Medulla oblongata (tissue), 1 donor: ENCODE data around the gene HENMT1.
"Not testable (repeated sequence)": the region's sequence is repeated elsewhere in the genome, so short reads cannot be mapped to it uniquely, and the experiment has no call there.

ENCODE experiments used
- DNase-seq: peaks from one replicate; pipeline ENCODE4 v3.0.0-alpha.2; 2015; ENCODE audit errors: extremely low spot score

HENMT1 gene

DNA sequence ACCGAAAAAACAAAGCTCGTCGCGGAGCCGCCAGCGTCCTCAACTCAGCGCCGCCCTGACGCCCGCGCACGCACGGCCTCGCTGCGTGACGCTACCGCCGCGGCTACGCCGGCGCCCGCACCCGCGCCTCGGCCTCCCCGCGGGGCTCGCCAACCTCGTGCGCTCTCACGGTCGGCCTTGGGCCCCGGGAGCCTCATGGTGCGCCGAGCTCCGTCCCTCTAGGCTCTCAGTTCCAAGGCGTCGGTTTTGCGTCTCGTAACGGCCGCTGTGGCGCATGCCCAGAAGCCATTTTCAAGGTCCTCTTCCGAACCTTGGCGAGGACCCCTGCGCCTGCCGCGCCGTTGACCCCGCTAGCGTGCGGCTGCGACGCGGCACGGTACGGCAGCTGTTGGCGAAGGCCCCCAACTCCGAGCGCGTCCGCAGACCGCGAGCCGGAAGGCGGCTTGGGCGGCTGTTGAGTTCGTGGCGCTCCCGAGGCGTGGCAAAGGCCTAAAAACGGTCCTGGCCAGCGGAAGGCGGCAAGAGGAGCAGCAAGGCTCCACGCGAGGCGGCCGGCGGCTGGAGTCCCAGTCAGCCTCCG lies at the start of gene HENMT1:
TSS of gene HENMT1 (minus strand) at position 64 of the 580 bp plus-strand sequence. CDS start 1,209 bp downstream, outside the sequence.
- DNase-seq: peak; percentile 50

DNA sequence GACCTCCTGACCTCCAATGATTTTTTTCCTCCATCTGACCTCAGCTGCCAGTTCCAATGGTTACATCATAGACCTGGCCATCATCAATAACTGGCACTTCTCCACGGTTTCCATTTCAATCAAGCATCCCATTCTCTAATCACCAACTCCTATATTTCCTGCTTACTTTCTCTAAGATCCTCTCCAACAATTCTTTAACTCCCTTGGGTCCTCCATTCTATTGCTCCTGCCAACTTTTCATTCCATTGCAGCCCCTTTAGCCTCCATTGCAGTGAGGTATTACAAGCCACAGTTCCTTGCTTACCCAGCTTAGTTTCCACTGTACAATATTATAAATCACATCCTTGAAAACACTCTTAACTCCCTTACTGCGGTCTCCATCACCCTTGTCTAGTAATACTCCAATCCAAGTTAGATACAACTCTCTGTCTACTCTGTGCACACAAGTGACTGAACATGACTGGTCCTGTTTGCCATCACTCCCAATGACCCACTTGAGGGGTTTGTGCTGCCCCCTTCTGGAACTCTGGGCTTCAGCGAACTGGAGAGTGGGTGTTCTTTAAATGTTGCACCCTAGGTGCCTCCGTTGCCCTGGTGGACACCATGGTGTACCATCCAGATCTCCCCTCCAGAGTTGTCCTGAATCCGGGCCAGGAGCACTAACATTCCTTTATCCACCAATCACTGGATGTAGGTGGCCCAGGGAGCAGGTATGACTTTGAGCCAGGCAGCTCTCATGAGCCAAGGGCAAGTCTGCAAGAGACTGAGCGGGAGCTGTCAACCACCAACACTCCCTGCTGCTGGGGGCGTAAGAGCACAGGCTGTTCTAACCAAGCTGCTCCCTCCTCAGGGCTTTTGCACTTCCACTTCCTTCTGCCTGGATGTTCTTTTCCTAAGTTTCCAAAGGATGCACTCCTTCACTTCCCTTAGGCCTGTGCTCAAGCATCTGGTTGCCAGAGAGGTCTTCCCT lies 48.1 kb upstream of the HENMT1 start:
- DNase-seq: no peak

DNA sequence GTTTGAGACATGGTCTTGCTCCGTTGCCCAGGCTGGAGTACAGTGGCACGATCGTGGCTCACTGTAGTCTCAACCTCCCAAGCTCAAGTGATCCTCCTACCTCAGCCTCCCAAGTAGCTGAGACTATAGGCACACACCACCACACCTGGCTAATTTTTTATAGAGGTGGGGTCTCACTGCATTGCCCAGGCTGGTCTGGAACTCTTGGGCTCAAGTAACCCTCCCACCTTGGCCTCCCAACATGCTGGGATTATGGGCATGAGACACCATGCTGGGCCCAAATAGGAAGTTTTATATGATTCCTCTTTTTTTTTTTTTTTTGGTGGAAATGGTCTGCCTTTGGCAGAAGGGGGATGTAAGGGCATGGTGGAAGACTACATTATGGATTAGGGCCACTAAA lies 45.8 kb upstream of the HENMT1 start:
- DNase-seq: no peak

DNA sequence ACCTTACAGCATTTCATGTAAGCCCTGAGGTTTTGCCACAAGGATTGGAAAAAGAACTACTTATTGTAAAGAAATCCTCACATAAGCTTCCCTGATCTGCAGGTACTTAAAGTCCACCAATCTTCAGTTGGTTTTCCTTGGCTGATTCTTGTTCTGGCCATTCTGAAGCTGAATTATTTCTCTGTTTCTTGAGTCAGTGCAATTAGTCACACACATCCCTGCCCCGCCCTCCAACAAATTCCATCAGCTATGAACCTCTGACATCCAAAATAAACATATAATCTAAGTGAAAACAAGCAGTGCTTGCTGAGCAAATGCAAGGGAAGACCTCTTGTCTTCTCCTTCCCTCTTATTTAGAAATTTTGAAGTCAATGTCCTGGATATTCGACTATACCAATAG lies 43.6 kb upstream of the HENMT1 start:
- no peak for DNase-seq

DNA sequence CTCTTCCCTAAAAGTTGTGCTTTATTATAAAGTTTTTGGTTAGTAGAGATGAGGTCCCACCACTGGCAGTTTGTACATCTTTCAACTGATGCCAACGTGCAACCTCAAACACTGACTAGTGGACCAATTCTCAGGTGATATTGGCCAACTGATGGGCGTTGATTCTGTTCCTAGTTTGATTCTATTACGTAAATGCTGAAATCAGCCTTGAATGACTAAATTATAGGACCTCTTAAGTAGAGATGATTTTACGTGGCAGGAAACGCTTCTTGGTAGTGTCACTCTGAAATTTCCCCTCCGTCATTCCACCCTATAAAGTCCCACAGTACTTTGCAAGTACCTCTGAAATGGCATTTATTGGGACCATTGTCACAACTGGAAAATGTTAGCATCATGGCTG lies 43.0 kb upstream of the HENMT1 start:
- DNase-seq: no peak

DNA sequence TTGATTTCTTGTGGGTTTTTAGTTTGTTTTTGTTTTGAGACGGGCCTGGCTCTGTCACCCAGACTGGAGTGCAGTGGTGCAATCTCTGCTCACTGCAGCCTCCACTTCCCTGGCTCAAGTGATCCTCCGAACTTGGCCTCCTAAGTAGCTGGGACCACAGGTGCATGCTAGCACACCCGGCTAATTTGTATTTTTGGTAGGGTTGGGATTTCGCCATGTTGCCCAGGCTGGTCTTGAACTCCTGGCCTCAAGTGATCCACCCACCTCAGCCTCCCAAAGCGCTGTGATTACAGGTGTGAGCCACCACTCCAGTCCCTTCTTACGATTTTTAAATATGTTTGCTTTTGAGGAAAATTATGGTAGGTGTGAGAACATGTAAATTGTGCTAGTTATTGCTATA lies 41.2 kb upstream of the HENMT1 start:
- not testable (repeated sequence) for DNase-seq

DNA sequence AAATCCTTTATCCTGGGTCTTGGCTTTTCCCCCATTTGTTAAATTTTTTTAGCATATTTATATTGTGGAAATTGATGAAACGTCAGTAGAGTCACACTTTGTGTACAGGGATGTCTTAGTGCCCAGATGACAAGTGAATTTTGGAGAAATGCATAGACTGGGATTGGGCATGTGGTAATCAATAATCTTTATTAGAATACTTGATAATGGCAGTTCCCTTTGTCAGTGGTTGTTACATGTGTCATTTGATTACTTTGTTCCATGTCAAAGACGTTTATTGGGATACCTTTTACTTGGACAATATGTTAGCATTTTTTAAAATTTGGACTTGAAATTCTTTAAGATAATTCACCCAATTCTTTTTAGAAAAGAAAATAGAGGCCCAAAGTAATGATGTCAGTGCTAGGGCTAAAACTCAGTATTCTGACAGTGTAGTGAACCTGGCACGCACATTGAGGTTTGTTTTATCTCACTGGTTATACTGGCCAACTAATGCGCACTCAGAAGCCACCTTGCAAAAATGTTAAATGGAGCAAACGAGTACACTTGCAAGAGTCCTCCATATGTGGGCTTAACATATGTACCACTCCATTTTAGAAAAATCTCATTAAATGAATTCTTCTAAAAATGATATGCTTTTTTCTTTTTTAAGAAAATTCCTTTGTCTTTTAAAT lies 40.4 kb upstream of the HENMT1 start:
- DNase-seq: no peak

DNA sequence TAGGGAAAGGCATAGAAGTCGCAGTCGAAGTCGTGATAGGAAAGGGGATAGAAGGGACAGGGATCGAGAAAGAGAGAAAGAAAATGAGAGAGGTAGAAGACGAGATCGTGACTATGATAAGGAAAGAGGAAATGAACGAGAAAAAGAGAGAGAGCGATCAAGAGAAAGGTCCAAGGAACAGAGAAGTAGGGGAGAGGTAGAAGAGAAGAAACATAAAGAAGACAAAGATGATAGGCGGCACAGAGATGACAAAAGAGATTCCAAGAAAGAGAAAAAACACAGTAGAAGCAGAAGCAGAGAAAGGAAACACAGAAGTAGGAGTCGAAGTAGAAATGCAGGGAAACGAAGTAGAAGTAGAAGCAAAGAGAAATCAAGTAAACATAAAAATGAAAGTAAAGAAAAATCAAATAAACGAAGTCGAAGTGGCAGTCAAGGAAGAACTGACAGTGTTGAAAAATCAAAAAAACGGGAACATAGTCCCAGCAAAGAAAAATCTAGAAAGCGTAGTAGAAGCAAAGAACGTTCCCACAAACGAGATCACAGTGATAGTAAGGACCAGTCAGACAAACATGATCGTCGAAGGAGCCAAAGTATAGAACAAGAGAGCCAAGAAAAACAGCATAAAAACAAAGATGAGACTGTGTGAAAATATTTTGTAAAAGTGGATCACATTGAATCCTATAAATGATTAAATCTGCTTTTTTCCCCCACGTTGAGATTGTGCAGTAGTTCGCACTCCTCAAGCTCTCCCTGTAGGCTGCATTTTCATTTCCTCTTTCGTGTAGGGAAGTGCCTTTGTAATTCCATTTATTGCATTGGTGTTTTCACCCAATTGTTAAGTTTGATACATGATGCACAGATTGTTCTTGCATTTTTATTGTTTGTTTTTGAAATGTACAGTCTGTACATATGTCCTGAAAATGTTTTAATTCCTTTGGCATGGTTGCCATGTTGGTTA lies 38.8 kb upstream of the HENMT1 start:
- no peak for DNase-seq

DNA sequence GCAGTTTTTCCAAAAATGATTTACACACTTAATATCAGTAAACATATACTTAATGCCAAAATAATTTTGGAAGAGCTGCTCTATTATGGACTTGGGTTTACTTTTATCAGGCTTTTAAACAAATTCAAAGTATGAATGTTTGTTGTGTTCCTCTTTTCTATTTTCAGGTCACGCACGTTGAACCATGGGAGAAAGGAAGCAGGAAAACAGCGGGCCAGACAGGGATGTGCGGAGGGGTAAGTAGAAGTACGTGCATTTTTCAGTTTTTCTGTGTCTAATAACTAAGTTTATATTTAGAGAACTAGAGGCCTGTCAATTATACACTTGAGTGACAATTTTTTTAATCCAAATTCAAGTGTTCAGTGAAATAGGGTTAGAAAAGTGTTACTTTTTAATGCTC lies 34.6 kb upstream of the HENMT1 start:
- DNase-seq: peak; percentile 68

DNA sequence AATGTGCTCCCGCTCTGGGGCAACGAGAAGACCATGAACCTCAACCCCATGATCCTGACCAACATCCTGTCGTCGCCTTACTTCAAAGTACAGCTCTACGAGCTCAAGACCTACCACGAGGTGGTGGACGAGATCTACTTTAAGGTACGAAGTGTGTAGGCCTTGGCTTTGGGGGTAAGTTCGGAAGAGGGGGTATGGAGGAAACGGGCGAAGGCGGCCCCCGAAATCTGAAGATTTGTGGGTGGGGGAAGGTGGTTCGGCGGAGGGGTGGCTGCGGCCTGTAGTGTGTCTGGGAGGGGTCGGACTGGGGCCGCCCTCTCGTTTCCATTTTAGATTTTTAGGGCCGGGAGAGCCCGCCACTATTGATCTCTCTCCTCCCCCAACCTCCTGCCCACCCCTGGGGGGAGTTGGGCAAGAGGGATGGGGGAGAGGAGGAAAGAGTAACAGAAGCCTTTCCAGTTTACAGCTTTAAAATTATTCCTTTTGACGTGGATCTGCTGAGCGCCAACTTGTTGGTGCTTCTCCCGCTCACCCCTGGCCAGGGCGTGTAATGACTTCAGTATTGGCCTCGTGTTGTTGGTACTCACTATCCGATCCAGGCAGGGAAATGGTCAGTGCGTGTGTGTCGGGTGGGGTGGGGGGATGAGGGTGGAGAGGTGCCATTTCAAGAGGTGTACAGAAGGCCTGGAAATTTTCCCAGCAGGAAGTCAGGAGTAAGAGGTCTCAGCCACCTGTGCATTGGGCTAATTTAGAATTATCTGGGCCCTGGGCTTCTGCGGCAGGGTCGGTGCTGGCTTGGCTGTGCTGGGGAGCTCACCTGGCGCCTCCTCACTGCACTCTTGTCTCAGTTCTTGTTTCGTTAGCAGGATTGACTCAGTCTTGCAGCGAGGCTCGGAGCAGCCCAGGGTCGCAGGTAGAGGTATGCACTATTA lies 32.1 kb upstream of the HENMT1 start:
- peak; percentile 80 for DNase-seq

DNA sequence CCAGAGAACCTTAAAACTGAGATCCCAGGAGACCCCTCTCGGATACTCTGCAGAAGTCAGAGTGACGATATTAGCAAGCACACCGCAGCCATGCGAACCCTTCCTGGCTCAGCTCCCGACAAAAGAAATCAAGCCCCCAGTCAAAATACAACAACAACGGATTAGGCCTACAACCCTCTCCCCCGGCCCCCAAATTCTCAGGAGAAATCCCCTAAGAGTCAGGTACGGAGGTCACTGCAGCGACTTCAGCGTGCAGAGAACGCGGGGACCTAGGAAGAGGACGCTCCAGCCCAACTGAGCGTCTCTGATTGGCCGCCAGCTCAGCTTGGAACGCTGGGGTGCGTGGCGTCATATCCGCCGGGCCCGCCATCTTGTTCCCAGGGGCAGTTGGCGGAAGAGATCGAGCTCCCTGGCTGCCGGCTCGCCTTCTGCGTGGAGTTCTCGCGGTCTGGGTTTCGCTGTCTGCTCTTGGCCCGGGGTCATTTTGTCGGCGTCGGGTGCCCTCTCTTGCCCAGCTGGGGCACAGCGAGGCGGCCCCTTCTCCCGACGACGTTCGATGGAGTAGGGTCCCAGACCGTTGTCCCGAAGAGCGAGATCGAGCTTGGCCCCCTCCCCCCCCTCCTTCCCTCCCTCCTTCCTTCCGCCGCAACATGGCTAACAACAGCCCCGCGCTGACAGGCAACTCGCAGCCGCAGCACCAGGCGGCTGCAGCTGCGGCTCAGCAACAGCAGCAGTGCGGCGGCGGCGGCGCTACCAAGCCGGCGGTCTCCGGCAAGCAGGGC lies 31.2 kb upstream of the HENMT1 start, which contains the start of gene PRPF38B:
TSS of gene PRPF38B (plus strand) at position 369 of the 782 bp plus-strand sequence. CDS start at position 651, 282 bp downstream.
- DNase-seq: peak; percentile 96

DNA sequence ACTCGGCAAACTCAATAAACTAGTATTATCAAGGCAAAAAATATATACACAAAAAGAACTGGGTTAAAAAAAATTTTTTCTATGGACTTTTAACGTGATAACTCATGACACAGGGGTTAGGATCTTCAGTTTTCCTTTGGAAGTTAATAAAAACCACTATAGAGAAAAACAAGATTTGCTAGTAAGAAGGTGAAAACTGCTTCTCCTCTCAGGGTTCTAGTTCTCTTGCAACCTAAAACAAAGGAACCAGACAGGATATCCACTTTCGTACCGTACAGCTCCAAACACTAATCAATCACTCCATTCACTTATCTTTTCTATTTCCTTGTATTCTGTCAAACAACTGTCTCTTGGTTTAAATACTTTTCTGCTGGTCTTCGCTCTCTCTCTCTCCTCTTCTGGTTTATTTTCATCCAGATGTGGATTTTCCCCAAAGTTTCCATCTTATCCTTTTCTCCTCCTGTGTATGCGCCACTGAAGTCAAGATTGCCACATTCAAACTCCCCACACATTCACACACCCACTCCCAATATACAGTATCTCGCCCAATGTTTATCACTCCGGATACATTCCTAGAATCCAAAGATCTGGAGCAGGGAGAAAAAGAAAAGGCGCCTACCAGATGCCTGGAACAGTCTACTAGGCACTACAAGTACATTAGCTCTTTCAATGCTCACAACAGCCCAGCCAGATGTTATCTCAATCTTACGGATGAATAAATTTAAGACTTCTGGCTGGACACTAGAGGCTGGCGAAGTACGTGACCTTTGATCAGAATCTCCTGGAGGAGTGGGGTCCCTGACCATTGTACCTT lies 30.4 kb upstream of the HENMT1 start:
- no peak for DNase-seq

DNA sequence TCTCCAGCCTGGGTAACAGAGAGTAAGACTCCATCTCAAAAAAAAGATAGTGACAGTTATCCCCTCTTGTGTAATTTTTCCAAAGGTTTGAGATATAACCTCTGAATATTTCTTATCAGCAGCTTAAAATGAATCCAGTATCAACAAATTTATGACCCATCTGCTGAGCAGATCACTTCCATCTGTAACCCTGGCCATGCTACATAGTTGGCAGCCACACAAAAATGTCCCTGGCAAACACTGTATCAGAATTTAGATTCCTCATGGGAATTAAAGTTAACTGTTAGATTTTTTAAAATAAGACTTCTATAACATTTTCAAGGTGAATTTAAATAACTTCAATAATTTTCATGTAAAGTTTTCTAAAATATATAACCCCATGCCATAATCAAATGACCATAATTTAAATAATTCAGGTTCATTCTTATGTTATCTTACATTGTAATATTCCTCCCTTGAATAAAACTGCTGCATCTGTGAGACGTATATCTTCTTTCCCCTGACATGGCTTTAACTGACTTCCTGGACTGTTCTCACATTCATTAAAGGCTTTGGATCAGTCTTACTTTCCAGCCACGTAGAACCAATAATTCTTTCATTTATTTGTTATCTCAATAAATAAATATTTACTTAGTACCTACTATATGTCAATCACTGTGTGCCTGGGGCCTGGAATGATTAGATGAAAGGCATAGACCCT lies 25.9 kb upstream of the HENMT1 start:
- DNase-seq: no peak

DNA sequence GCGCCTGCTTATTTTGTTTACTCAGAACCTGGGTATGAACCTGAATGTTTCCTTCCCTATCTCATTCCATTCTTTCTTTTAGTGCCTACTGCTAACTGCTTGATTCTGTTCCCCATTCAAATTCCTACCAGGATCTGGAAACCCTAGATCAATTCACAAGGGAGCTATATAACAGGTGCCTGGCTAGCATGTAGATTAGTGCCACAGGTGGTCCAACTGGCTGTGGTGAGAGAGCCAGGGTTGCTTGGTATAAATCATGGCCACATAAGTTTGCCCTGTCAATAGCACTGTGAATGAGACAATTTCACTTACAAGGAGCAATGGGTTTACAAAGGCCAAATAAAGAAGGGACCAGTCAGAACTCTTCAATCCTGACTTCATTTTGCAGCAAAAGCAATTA lies 24.6 kb upstream of the HENMT1 start:
- DNase-seq: no peak

DNA sequence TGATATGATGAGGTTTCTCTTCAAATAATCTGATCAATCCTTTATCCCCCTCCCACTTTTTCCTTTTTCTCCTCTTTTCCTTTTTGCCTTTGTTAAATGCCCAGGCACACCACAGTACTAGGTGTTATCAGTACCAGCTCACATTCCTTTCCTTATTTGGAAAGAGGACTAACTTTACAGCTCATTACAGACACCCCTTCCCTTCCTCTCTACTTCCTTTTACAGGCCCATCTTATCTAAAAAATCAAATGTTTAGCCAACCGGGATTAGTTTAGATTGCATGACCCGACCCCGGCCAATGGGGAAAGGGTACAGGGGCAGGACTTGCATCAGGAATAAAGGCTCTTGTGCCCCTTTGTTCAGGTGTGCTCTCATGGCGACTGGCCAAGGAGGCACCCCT lies 20.8 kb upstream of the HENMT1 start:
- DNase-seq: not testable (repeated sequence)

DNA sequence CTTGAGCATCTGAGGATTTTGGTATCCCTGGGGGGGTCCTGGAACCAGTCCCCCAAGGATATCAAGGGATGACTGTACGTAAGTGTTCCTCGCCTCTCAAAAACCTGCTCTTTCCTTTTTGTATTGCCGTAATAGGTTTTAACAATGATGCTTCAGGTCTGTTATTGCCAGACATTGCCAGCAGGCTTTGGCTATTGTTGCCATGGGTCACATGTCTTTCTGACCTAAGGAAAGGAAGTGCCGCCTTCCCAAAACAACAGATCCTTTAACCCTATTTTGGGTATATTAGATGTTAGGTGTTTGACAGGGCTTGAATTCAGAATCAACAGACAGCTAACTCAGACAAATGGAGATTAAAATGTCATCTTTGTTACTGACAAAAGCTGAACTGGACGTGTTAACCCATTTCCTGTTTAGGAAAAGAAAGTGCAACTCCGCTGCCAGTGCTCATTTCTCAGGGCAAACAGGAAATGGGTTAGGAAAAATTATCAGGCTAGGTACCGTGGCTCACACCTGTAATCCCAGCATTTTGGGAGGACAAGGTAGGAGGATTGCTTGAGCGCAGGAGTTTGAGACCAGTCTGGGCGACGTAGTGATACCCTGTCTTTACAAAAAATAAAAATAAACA lies 18.8 kb upstream of the HENMT1 start:
- peak; percentile 27 for DNase-seq

DNA sequence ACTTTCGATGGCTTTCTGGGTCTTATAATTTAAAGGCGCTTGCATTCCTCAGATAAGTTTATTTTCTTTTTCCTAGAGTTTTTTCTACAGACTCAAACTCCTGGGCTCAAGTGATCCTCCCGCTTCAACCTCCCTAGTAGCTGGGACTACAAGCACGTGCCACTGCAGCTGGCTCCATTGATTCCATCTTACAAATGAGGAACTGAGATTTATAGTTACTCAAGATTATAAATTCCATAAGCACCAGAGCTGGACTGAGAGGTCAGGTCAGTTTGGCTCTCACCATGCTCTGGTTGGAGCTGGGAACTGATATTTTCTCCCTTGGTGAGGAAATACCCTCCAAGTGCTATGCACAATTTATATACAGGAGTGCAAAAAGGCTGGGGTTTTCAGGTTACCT lies 17.8 kb upstream of the HENMT1 start:
- DNase-seq: no peak
